ENCODE measurements around the gene ZNF593.

The ZNF593 gene

GRCh38 chr1:26169669-26170471 is at the start of gene ZNF593:
ZNF593 (plus strand) TSS chr1:26169908; CDS start chr1:26169984, 76 bp downstream.
- DNase-seq: peak; percentile 89 to 92

- DNase-seq: no peak
Measured at GRCh38 chr1:26121854-26122773, 47.6 kb upstream of the ZNF593 start.

GRCh38 chr1:26122988-26123973 is 46.4 kb upstream of the ZNF593 start:
- DNase-seq: peak in 1 of 2 donors; percentile 41

GRCh38 chr1:26124418-26125331 is 45.0 kb upstream of the ZNF593 start:
- no peak for DNase-seq

DNA sequence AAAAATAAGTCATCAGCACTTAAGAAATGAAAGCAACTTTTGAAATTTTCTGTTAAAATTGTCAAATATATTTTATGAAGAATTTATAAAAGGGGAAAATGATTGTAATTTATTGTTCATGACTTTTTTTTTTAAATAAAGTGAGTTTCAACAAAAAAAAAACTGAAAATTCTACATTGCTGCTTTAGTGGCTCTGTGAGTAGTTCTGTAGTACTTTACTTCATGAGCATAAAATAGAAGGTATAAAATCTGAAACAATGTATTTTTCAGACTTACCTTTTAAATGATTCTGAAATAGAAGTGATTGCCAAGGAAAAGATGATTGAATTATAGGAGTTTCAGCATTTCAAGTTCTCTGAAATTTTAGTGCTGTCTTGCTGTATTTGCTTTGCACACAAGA is 44.3 kb upstream of the ZNF593 start:
- no peak for DNase-seq

GRCh38 chr1:26125946-26126320 is 43.8 kb upstream of the ZNF593 start:
- no peak for DNase-seq

DNA sequence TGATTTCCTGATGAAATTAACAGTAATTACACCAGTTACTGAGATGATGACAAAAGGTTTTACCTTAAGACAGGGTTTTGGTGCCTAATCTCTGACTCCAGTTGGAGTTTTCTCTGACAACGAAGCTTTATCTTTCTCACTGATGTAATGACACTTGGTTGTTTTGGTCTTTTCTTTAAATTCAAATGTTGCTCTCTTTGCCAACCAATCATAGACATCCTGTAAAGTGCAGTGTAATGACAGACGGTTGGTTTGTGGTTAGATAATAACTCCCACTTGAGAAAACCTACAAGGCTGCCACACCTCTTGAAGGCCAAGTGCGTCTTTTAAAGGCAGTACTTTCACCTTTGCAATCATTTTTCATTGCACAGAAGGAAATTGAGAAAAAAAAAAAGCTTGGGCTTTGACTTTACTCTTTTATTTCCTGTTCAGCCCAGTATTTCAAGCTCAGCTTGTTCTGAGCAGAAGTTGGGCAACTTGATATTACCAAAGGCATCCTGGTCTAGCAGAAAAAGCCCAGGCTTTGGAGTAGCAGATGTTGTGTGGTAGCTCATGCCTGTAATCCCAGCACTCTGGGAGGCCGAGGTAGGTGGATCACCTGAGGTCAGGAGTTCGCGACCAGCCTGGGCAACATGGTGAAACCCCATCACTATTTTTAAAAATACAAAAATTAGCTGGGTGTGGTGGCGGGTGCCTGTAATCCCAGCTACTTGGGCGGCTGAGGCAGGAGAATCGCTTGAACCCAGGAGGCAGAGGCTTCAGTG is 43.2 kb upstream of the ZNF593 start:
- DNase-seq: peak; percentile 68 to 90

- DNase-seq: peak; percentile 9 to 33
Measured at GRCh38 chr1:26127235-26128163, 42.2 kb upstream of the ZNF593 start.

DNA sequence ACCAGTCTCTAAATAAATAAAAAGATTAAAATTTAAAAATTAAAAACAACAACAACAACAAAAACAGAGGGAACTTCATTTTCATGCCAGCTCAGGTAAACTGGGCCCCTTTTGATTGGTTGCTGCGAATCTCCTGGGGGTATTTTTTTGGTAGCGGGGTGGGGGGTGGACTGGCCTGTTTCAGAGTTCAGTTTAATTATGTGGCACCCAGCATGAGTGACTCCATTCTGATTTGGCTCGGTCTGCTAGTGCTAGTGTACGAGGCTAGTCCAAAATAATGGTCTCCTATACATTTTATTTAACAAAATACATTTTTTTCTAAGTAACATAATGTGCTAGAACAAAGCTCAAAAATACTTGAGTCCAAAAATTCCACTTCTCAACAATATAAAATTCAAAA is 39.9 kb upstream of the ZNF593 start:
- DNase-seq: no peak

DNA sequence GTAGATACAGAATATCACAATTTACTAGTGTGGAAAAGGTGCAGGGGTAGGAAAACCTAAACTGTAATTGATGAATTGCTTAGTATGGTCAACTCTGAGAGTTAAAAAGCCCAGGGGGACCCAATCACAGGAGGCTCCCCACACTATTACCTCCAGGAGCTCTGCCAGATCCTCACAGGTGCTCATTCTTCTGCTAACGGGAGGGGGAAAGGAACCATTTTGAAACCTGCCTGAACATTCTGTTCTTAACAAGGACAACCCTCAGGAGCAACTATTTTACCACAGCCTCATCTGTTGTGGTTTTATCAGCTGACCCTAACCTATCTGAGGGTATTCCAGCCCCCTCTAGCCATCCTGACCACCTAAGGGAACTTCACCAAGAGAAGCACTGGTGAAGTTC is 39.0 kb upstream of the ZNF593 start:
- DNase-seq: no peak

GRCh38 chr1:26132128-26132833 is 37.4 kb upstream of the ZNF593 start:
- DNase-seq: no peak

DNA sequence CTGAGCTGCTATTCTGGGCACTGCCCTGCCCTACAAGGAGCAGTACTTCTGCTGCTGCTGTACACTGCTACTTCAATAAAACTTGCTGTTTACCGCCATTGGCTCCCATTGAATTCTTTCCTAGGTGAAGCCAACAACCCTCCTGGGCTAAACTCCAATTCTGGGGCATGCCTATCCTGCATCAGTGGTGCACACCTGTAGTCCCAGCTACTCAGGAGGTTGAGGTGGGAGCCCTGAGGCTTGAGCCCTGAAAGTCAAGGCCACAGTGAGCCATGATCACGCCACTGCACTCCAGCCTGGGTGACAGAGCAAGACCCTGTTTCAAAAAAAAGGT is 36.9 kb upstream of the ZNF593 start:
- DNase-seq: no peak

GRCh38 chr1:26134466-26134865 is 35.2 kb upstream of the ZNF593 start:
- DNase-seq: no peak

GRCh38 chr1:26138974-26139558 is 30.6 kb upstream of the ZNF593 start:
- DNase-seq: no peak

DNA sequence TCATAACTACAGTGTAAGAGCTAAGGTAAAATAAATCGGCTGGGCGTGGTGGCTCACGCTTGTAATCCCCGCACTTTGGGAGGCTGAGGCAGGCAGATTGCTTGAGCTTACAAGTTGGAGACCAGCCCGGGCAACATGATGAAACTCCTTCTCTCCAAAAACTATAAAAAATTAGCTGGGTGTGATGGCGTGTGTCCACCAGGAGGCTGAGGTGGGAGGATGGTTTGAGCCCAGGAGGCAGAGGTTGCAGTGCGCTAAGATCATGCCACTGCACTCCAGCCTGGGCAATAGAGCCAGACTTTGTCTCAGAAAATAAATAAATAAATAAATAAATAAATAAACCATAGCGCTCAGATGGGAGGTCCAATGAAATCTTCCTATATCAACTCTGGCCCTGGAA is 27.5 kb upstream of the ZNF593 start:
- DNase-seq: no peak

- peak; percentile 77 to 80 for DNase-seq
Measured at GRCh38 chr1:26145041-26145959, 24.4 kb upstream of the ZNF593 start.

GRCh38 chr1:26145960-26146294 is 23.8 kb upstream of the ZNF593 start:
- no peak for DNase-seq

- DNase-seq: no peak
Measured at GRCh38 chr1:26148887-26149286, 20.8 kb upstream of the ZNF593 start.
